Jurkat, Clone E6-1 (cell line): ENCODE data around the gene ZNF484. TPM values are rescaled to one million over a fixed set of nuclear protein-coding genes. Genes with fewer than 3 reads are reported as not detected.
"Not testable (repeated sequence)": the region's sequence is repeated elsewhere in the genome, so short reads cannot be mapped to it uniquely, and the experiment has no call there.

ENCODE experiments used
- DNase-seq: peaks from one replicate; pipeline ENCODE4 v3.0.0-alpha.2; 2011; ENCODE audit warnings: low read depth, low spot score
- H3K4me3 ChIP-seq: 2 replicates; pipeline ENCODE4 v1.5.1; 2011; ENCODE audit warnings: mild to moderate bottlenecking, low read length, control low read depth, moderate library complexity
- polyA plus RNA-seq: library from polyadenylated mRNA; unstranded; fragments of >200 nt; gene quantifications from one replicate; pipeline ENCODE4 v1.2.1, GENCODE V29; 2012; ENCODE audit warnings: missing spikeins; ENCODE audit not compliant: insufficient read length, insufficient read depth

ZNF484 gene
- 2.2 TPM for polyA plus RNA-seq

GRCh38 chr9:92877531-92878430 is at the start of gene ZNF484:
TSS of gene ZNF484 (minus strand) at chr9:92878038. CDS start at chr9:92875029, 3,009 bp downstream.
- peak within 1 kb of the TSS; percentile 72 for H3K4me3 ChIP-seq
- DNase-seq: peak; percentile 99

- H3K4me3 ChIP-seq: no peak overlapping the region
- DNase-seq: no peak
These were observed 42.6 kb upstream of the ZNF484 start for GRCh38 chr9:92920437-92920836.

- H3K4me3 ChIP-seq: no peak overlapping the region
- no peak for DNase-seq
These were observed 39.5 kb upstream of the ZNF484 start for GRCh38 chr9:92917176-92917800.

- H3K4me3 ChIP-seq: no peak overlapping the region
- no peak for DNase-seq
These were observed 34.0 kb upstream of the ZNF484 start for GRCh38 chr9:92911511-92912475.

- not testable (repeated sequence) for H3K4me3 ChIP-seq, DNase-seq
These were observed 27.3 kb upstream of the ZNF484 start for GRCh38 chr9:92905137-92905536.

GRCh38 chr9:92897323-92897722 is 19.5 kb upstream of the ZNF484 start:
- H3K4me3 ChIP-seq: no peak overlapping the region
- DNase-seq: no peak

GRCh38 chr9:92895812-92896436 is 18.1 kb upstream of the ZNF484 start:
- no peak for DNase-seq
- no peak overlapping the region for H3K4me3 ChIP-seq

- DNase-seq: no peak
- H3K4me3 ChIP-seq: no peak overlapping the region
These were observed 17.0 kb upstream of the ZNF484 start for GRCh38 chr9:92894711-92895362.

GRCh38 chr9:92893916-92894610 is 16.2 kb upstream of the ZNF484 start:
- not testable (repeated sequence) for DNase-seq, H3K4me3 ChIP-seq

GRCh38 chr9:92892276-92892675 is 14.4 kb upstream of the ZNF484 start:
- DNase-seq, H3K4me3 ChIP-seq: not testable (repeated sequence)

- no peak overlapping the region for H3K4me3 ChIP-seq
- no peak for DNase-seq
These were observed 12.9 kb upstream of the ZNF484 start for GRCh38 chr9:92890761-92891160.

- peak; percentile 72 for DNase-seq
- H3K4me3 ChIP-seq: peak overlapping the region; percentile 7; the same call in 1 of the 2 replicates
These were observed 10.1 kb upstream of the ZNF484 start for GRCh38 chr9:92887880-92888338.

- peak; percentile 92 for DNase-seq
- H3K4me3 ChIP-seq: not testable (repeated sequence)
These were observed 9.2 kb upstream of the ZNF484 start for GRCh38 chr9:92886846-92887610.

- H3K4me3 ChIP-seq, DNase-seq: not testable (repeated sequence)
These were observed 6.0 kb upstream of the ZNF484 start for GRCh38 chr9:92883666-92884405.

GRCh38 chr9:92882276-92882675 is 4.4 kb upstream of the ZNF484 start:
- H3K4me3 ChIP-seq: no peak overlapping the region

GRCh38 chr9:92875373-92875772 is 2.5 kb downstream of the ZNF484 start:
- DNase-seq: no peak
- no peak overlapping the region for H3K4me3 ChIP-seq

More at GRCh38 chr9:92882276-92882675, 4.4 kb upstream of the ZNF484 start:
- no peak for DNase-seq
